ENCODE data around the gene DLGAP1.

GRCh38 chr18:3924455-3924854, 530.7 kb downstream of the DLGAP1 start:
- TF ChIP-seq, protein P1, sequence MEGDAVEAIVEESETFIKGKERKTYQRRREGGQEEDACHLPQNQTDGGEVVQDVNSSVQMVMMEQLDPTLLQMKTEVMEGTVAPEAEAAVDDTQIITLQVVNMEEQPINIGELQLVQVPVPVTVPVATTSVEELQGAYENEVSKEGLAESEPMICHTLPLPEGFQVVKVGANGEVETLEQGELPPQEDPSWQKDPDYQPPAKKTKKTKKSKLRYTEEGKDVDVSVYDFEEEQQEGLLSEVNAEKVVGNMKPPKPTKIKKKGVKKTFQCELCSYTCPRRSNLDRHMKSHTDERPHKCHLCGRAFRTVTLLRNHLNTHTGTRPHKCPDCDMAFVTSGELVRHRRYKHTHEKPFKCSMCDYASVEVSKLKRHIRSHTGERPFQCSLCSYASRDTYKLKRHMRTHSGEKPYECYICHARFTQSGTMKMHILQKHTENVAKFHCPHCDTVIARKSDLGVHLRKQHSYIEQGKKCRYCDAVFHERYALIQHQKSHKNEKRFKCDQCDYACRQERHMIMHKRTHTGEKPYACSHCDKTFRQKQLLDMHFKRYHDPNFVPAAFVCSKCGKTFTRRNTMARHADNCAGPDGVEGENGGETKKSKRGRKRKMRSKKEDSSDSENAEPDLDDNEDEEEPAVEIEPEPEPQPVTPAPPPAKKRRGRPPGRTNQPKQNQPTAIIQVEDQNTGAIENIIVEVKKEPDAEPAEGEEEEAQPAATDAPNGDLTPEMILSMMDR (IDR thresholded peaks at IDR 0.05; ENCODE audit: poor library complexity, severe bottlenecking): no peak
- no peak for TF ChIP-seq MXI1 (conservative IDR thresholded peaks at IDR 0.05; ENCODE audit: poor library complexity, severe bottlenecking)
- no peak for TF ChIP-seq EZH2 (IDR thresholded peaks at IDR 0.05; ENCODE audit: borderline replicate concordance, insufficient read depth, low read length, poor library complexity, severe bottlenecking)
- TF ChIP-seq SMC3 (conservative IDR thresholded peaks at IDR 0.05; ENCODE audit: poor library complexity): no peak

All from neural cell (in vitro differentiated cells).